GM12878 (cell line): Measurements from ENCODE around the gene ZNF546. TPM values are rescaled to one million over a fixed set of nuclear protein-coding genes. Genes with fewer than 3 reads are reported as not detected.

Experiments used
- ATAC-seq: fragments of 200-7000 bp; cut with Tn5 transposase; 3 replicates; pipeline ENCODE4 v1.9.1; 2020; ENCODE audit warnings: mild to moderate bottlenecking, moderate library complexity
- BruUV-seq: library from RNA; stranded (reverse); fragments of 400-500 nt; replicated peaks from 2 replicates; lab custom pipeline; 2021; lab: Mats Ljungman, UMichigan
- CTCF ChIA-PET: fragments of 300-600 bp; sonication (Branson Sonifier 250); formaldehyde crosslinking; extraction: SDS; loops from one replicate; lab custom pipeline; 2021; ENCODE audit warnings: inconsistent platforms; lab: Yijun Ruan, JAX
- POLR2A ChIA-PET: fragments of 350-600 bp; formaldehyde crosslinking; extraction: SDS; loops from one replicate; lab custom pipeline; 2021; ENCODE audit warnings: inconsistent platforms; lab: Charles Lee
- RAD21 ChIA-PET: fragments of 300-600 bp; sonication (Branson Sonifier 250); formaldehyde crosslinking; loops from one replicate; lab custom pipeline; 2023; ENCODE audit warnings: antibody characterized with exemption; ENCODE audit not compliant: unreplicated experiment; lab: Charles Lee
- SMC1A ChIA-PET: fragments of 300-600 bp; sonication (Branson Sonifier 250); formaldehyde crosslinking; loops from one replicate; lab custom pipeline; 2023; ENCODE audit not compliant: unreplicated experiment, uncharacterized antibody; lab: Charles Lee
- DNase-seq: peaks from one replicate; pipeline ENCODE4 v3.0.0-alpha.2; 2011; ENCODE audit warnings: low read depth, low spot score
- FAIRE-seq: peaks from 3 replicates; lab custom pipeline; 2011; peaks lifted over from hg19 to GRCh38; lab: Jason Lieb, UNC
- H2AFZ ChIP-seq: 2 replicates; pipeline ENCODE4 v1.6.0; 2011; ENCODE audit warnings: low read depth, low read length, control low read depth; ENCODE audit not compliant: control insufficient read depth
- H3K27ac ChIP-seq: 2 replicates; pipeline ENCODE4 v1.5.1; 2011; ENCODE audit warnings: control low read depth; ENCODE audit not compliant: control insufficient read depth, insufficient read depth
- H3K27me3 ChIP-seq, 2 experiments: replicated peaks in 1 of 2; 2 replicates each; pipeline versions ENCODE4 v1.6.0 to v1.6.1; 2011; ENCODE audit warnings: low read length in 1 of 2; ENCODE audit not compliant: control insufficient read depth in 2 of 2, insufficient read depth in 2 of 2
- H3K36me3 ChIP-seq, 2 experiments: 2 replicates each; pipeline ENCODE4 v1.5.1; 2011; ENCODE audit warnings: low read length in 1 of 2; ENCODE audit not compliant: control insufficient read depth in 2 of 2, insufficient read depth in 2 of 2
- H3K4me1 ChIP-seq: 2 replicates; pipeline ENCODE4 v1.6.1; 2011; ENCODE audit warnings: mild to moderate bottlenecking, low read length, moderate library complexity, mixed read lengths; ENCODE audit not compliant: control insufficient read depth, insufficient read depth
- H3K4me2 ChIP-seq: 2 replicates; pipeline ENCODE4 v1.6.0; 2011; ENCODE audit warnings: control low read depth; ENCODE audit not compliant: control insufficient read depth, insufficient read depth
- H3K4me3 ChIP-seq: fragments of 200-600 bp; sonication (generic); 2 replicates; pipeline ENCODE4 v1.5.1; 2016
- H3K79me2 ChIP-seq: 2 replicates; pipeline ENCODE4 v1.6.0; 2011; ENCODE audit warnings: low read length; ENCODE audit not compliant: control insufficient read depth, insufficient read depth
- H3K9ac ChIP-seq: 2 replicates; pipeline ENCODE4 v1.8.0; 2011; ENCODE audit warnings: low read length, control low read depth, mixed read lengths; ENCODE audit not compliant: control insufficient read depth, insufficient read depth
- H3K9me3 ChIP-seq: replicated peaks from 3 replicates; pipeline ENCODE4 v1.5.1; 2011; ENCODE audit warnings: mild to moderate bottlenecking, low read length; ENCODE audit not compliant: control insufficient read depth, insufficient read depth
- H4K20me1 ChIP-seq: 2 replicates; pipeline ENCODE4 v1.6.0; 2011; ENCODE audit not compliant: control insufficient read depth, insufficient read depth
- BHLHE40 ChIP-seq, 2 experiments: fragments of 450-650 bp in 1 of 2; IDR thresholded peaks; 2 replicates each; pipeline ENCODE4 v1.6.1; 2011 to 2017; ENCODE audit warnings: low read depth in 2 of 2, borderline replicate concordance in 1 of 2, improper control_type of control experiment in 1 of 2, low read length in 1 of 2, mild to moderate bottlenecking in 1 of 2
- CREB1 ChIP-seq: IDR thresholded peaks from 2 replicates; pipeline ENCODE4 v1.6.1; 2012; ENCODE audit warnings: low read depth, mild to moderate bottlenecking, inconsistent platforms
- IKZF2 ChIP-seq, 2 experiments: fragments of 450-650 bp; IDR thresholded peaks; 2 replicates each; pipeline ENCODE4 v1.6.1; 2017; ENCODE audit warnings: mild to moderate bottlenecking in 2 of 2, moderate library complexity in 2 of 2
- JUNB ChIP-seq: IDR thresholded peaks from 2 replicates; pipeline ENCODE4 v1.6.1; 2016; ENCODE audit warnings: antibody characterized with exemption, mild to moderate bottlenecking
- NBN ChIP-seq: fragments of 450-650 bp; IDR thresholded peaks from 2 replicates; pipeline ENCODE4 v1.6.1; 2016
- NFIC ChIP-seq: IDR thresholded peaks from 2 replicates; pipeline ENCODE4 v1.6.1; 2012; ENCODE audit warnings: low read depth, mild to moderate bottlenecking, inconsistent platforms, low read length, moderate library complexity
- POU2F2 ChIP-seq: IDR thresholded peaks from 3 replicates; pipeline ENCODE4 v1.6.1; 2011; ENCODE audit warnings: low read depth, mild to moderate bottlenecking, low read length, borderline replicate concordance
- RAD21 ChIP-seq: IDR thresholded peaks from 2 replicates; pipeline ENCODE4 v1.6.1; 2011; ENCODE audit warnings: mild to moderate bottlenecking, low read depth, low read length, moderate library complexity; ENCODE audit not compliant: insufficient read depth
- SP1 ChIP-seq: IDR thresholded peaks from one replicate; pipeline ENCODE4 v1.6.1; 2011; ENCODE audit warnings: low read depth, low read length
- SUPT20H ChIP-seq: IDR thresholded peaks from 2 replicates; pipeline ENCODE4 v1.6.1; 2011; ENCODE audit warnings: low read depth, mild to moderate bottlenecking, low read length, moderate library complexity, borderline replicate concordance; ENCODE audit not compliant: control insufficient read depth
- ZSCAN29 ChIP-seq: fragments of 450-650 bp; IDR thresholded peaks from 2 replicates; pipeline ENCODE4 v1.6.1; 2017; ENCODE audit warnings: mild to moderate bottlenecking, moderate library complexity
- in situ Hi-C: fragments of 300-500 bp; cut with MboI; formaldehyde crosslinking; loops from 9 replicates; pipeline ENCODE4 v1.14.3; 2018; ENCODE audit warnings: mixed read lengths
- intact Hi-C: fragments of 100-400 bp; cut with micrococcal nuclease; formaldehyde crosslinking; loops from one replicate; pipeline ENCODE4 v1.14.2; 2022; ENCODE audit not compliant: unreplicated experiment
- polyA plus RNA-seq, 11 experiments: library from polyadenylated mRNA; depleted of rRNA in 4 of 11; unstranded in 6 of 11; stranded (reverse) in 5 of 11; fragments of >200 nt; fragmentation: Nextera tagmentation in 4 of 11; fragmentation: Illumina TruSeq in 1 of 11; extraction: Ambion mirVana in 4 of 11; extraction: Trizol in 1 of 11; gene quantifications; 1 replicate in 1 of 11; 2 replicates in 10 of 11; pipeline versions ENCODE4 v1.2.1 to v1.2.3, GENCODE V29; 2011 to 2016; ENCODE audit warnings: inconsistent platforms in 2 of 11, missing spikeins in 2 of 11, low read depth in 1 of 11
- total RNA-seq, 4 experiments: library from RNA; depleted of rRNA in 3 of 4; stranded (reverse); fragments of >200 nt in 3 of 4; fragmentation: Illumina TruSeq in 1 of 4; extraction: Trizol in 1 of 4; gene quantifications; 2 replicates each; pipeline versions ENCODE4 v1.2.1 to v1.2.3, GENCODE V29; 2013 to 2021
- TF ChIP-seq, protein P1 (sequence below): fragments of 450-650 bp; IDR thresholded peaks from 2 replicates; pipeline ENCODE4 v1.6.1; 2017; ENCODE audit warnings: antibody characterized with exemption, mild to moderate bottlenecking, moderate library complexity
- TF ChIP-seq, protein P2 (sequence below): IDR thresholded peaks from 2 replicates; pipeline ENCODE4 v1.6.1; 2012; ENCODE audit warnings: improper control_type of control experiment, low read depth, low read length; ENCODE audit not compliant: insufficient replicate concordance
- TF ChIP-seq, protein P3 (sequence below): IDR thresholded peaks from 2 replicates; pipeline ENCODE4 v1.6.1; 2011; ENCODE audit warnings: low read depth, low read length, improper control_type of control experiment, borderline replicate concordance

Gene ZNF546
- total and polyA plus RNA-seq, 10 of the 15 experiments (the other 5 are each of a cell fraction or from before 2014, with no cell fraction given): 0.88 to 4.1 (median 2.4) TPM

DNA sequence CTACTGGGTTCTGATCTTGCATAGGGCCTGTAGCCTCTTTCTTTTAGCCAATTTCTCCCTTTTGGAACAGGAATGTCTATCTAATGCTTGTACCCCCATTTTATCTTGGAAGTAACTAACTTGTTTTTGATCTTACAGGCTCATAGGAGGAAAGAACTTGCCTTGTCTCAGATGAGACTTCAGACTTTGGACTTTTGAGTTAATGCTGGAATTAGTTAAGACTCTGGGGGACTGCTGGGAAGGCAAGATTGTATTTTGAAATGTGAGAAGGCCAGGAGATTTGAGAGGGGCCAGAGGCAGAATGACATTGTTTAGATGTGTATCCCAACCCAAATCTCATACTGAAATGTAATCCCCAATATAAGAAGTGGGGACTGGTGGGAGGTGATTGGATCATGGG lies 2.5 kb upstream of the ZNF546 start:
- SMC1A ChIA-PET: no interaction called here
- Histone ChIP-seq H4K20me1 (no peaks in the 10 kb centered on the region), H3K9me3 (peaks cover 8% of the 10 kb centered on the region; the same call in 2 of the 3 replicates), H3K9ac (no peak overlapping the region), H3K79me2 (peaks cover 16% of the 10 kb centered on the region), H3K4me1 (peaks cover 4% of the 10 kb centered on the region; the same call in 1 of the 2 replicates), H2AFZ (no peak overlapping the region), H3K4me2 (no peak overlapping the region), H3K4me3 (no peak overlapping the region), H3K36me3 (no peaks in the 10 kb centered on the region), H3K27me3 (no peaks in the 10 kb centered on the region), H3K27ac (no peak overlapping the region)
- in situ Hi-C loops (no loop called here), intact Hi-C loops (no loop called here)
- no peak for ATAC-seq
- RAD21 ChIA-PET: no interaction called here
- FAIRE-seq: no peak
- no TSS peak for BruUV-seq
- POLR2A ChIA-PET: interaction anchor here (0.5 kb wide), 1 partner anchor 21 kb away, joined by 4 read pairs; no protein-coding TSS in a partner anchor
- CTCF ChIA-PET: no interaction called here
- no peak for DNase-seq
- TF ChIP-seq, protein P1, sequence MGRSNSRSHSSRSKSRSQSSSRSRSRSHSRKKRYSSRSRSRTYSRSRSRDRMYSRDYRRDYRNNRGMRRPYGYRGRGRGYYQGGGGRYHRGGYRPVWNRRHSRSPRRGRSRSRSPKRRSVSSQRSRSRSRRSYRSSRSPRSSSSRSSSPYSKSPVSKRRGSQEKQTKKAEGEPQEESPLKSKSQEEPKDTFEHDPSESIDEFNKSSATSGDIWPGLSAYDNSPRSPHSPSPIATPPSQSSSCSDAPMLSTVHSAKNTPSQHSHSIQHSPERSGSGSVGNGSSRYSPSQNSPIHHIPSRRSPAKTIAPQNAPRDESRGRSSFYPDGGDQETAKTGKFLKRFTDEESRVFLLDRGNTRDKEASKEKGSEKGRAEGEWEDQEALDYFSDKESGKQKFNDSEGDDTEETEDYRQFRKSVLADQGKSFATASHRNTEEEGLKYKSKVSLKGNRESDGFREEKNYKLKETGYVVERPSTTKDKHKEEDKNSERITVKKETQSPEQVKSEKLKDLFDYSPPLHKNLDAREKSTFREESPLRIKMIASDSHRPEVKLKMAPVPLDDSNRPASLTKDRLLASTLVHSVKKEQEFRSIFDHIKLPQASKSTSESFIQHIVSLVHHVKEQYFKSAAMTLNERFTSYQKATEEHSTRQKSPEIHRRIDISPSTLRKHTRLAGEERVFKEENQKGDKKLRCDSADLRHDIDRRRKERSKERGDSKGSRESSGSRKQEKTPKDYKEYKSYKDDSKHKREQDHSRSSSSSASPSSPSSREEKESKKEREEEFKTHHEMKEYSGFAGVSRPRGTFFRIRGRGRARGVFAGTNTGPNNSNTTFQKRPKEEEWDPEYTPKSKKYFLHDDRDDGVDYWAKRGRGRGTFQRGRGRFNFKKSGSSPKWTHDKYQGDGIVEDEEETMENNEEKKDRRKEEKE: no peak
- TF ChIP-seq, protein P2, sequence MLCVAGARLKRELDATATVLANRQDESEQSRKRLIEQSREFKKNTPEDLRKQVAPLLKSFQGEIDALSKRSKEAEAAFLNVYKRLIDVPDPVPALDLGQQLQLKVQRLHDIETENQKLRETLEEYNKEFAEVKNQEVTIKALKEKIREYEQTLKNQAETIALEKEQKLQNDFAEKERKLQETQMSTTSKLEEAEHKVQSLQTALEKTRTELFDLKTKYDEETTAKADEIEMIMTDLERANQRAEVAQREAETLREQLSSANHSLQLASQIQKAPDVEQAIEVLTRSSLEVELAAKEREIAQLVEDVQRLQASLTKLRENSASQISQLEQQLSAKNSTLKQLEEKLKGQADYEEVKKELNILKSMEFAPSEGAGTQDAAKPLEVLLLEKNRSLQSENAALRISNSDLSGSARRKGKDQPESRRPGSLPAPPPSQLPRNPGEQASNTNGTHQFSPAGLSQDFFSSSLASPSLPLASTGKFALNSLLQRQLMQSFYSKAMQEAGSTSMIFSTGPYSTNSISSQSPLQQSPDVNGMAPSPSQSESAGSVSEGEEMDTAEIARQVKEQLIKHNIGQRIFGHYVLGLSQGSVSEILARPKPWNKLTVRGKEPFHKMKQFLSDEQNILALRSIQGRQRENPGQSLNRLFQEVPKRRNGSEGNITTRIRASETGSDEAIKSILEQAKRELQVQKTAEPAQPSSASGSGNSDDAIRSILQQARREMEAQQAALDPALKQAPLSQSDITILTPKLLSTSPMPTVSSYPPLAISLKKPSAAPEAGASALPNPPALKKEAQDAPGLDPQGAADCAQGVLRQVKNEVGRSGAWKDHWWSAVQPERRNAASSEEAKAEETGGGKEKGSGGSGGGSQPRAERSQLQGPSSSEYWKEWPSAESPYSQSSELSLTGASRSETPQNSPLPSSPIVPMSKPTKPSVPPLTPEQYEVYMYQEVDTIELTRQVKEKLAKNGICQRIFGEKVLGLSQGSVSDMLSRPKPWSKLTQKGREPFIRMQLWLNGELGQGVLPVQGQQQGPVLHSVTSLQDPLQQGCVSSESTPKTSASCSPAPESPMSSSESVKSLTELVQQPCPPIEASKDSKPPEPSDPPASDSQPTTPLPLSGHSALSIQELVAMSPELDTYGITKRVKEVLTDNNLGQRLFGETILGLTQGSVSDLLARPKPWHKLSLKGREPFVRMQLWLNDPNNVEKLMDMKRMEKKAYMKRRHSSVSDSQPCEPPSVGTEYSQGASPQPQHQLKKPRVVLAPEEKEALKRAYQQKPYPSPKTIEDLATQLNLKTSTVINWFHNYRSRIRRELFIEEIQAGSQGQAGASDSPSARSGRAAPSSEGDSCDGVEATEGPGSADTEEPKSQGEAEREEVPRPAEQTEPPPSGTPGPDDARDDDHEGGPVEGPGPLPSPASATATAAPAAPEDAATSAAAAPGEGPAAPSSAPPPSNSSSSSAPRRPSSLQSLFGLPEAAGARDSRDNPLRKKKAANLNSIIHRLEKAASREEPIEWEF: no peak
- TF ChIP-seq CREB1: no peak
- no peak for TF ChIP-seq JUNB
- TF ChIP-seq ZSCAN29: no peak
- TF ChIP-seq SP1: no peak
- TF ChIP-seq POU2F2: no peak
- TF ChIP-seq BHLHE40 (IDR thresholded peaks at IDR 0.05; ENCODE audit: borderline replicate concordance in 1 of 2, low read depth in 2 of 2, low read length in 1 of 2): no peak
- no peak for TF ChIP-seq IKZF2 (IDR thresholded peaks at IDR 0.05)
- TF ChIP-seq NFIC: no peak
- TF ChIP-seq SUPT20H: no peak
- TF ChIP-seq NBN: no peak
- no peak for TF ChIP-seq RAD21
- TF ChIP-seq, protein P3, sequence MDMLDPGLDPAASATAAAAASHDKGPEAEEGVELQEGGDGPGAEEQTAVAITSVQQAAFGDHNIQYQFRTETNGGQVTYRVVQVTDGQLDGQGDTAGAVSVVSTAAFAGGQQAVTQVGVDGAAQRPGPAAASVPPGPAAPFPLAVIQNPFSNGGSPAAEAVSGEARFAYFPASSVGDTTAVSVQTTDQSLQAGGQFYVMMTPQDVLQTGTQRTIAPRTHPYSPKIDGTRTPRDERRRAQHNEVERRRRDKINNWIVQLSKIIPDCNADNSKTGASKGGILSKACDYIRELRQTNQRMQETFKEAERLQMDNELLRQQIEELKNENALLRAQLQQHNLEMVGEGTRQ: no peak
